K562 (cell line): ENCODE data around the gene TBC1D16. TPM values are rescaled to one million over a fixed set of nuclear protein-coding genes. Genes with fewer than 3 reads are reported as not detected.

Experiments
- ATF1 ChIP-seq, 2 experiments: fragments of 450-650 bp in 1 of 2; IDR thresholded peaks; 2 replicates each; pipeline ENCODE4 v1.6.1; 2016; ENCODE audit warnings: missing compliant biosample characterization in 1 of 2, missing genetic modification characterization in 1 of 2
- FOXM1 ChIP-seq, 2 experiments: fragments of 450-650 bp in 1 of 2; sonication (generic) in 1 of 2; formaldehyde crosslinking in 1 of 2; IDR thresholded peaks; 2 replicates each; pipeline versions ENCODE4 v1.6.1 to v1.9.0; 2017 to 2022; ENCODE audit warnings: low read depth in 2 of 2, mild to moderate bottlenecking in 2 of 2, missing genetic modification reagents in 1 of 2, moderate library complexity in 1 of 2
- MCM7 ChIP-seq, 2 experiments: fragments of 450-650 bp; IDR thresholded peaks; 2 replicates each; pipeline ENCODE4 v1.6.1; 2016 to 2018
- OTX1 ChIP-seq: fragments of 450-650 bp; formaldehyde crosslinking; IDR thresholded peaks from 2 replicates; pipeline ENCODE4 v1.4.0; 2022; ENCODE audit warnings: mild to moderate bottlenecking
- RBM17 ChIP-seq: fragments of 200-400 bp; formaldehyde crosslinking; IDR thresholded peaks from 2 replicates; pipeline ENCODE4 v1.6.1; 2017; ENCODE audit warnings: low read depth, mild to moderate bottlenecking, low read length, borderline replicate concordance
- SMARCA4 ChIP-seq: fragments of 450-650 bp; IDR thresholded peaks from 2 replicates; pipeline ENCODE4 v1.6.1; 2016
- SNRNP70 ChIP-seq: fragments of 200-400 bp; formaldehyde crosslinking; optimal IDR thresholded peaks from 2 replicates; pipeline ENCODE3; 2017; ENCODE audit warnings: low read depth, low read length
- STAG1 ChIP-seq: sonication (generic); formaldehyde crosslinking; IDR thresholded peaks from 2 replicates; pipeline ENCODE4 v1.5.0; 2020; ENCODE audit warnings: missing genetic modification reagents, borderline replicate concordance
- ZFX ChIP-seq: sonication (generic); formaldehyde crosslinking; IDR thresholded peaks from 2 replicates; pipeline ENCODE4 v1.8.0; 2022; ENCODE audit warnings: mild to moderate bottlenecking, missing genetic modification reagents, moderate library complexity
- polyA plus RNA-seq, 8 experiments: library from polyadenylated mRNA; depleted of rRNA in 4 of 8; stranded (reverse) in 5 of 8; unstranded in 3 of 8; fragments of >200 nt; fragmentation: Nextera tagmentation in 2 of 8; fragmentation: Illumina TruSeq in 1 of 8; extraction: Ambion mirVana in 2 of 8; extraction: Trizol in 1 of 8; gene quantifications; 2 replicates each; pipeline versions ENCODE4 v1.2.1 to v1.2.3, GENCODE V29; 2011 to 2014; ENCODE audit warnings: inconsistent platforms in 1 of 8, missing spikeins in 1 of 8
- total RNA-seq, 7 experiments: library from RNA; depleted of rRNA in 6 of 7; stranded (reverse); fragments of >200 nt in 6 of 7; fragmentation: Illumina TruSeq in 2 of 7; extraction: Trizol in 2 of 7; gene quantifications; 2 replicates each; pipeline versions ENCODE4 v1.2.1 to v1.2.3, GENCODE V29; 2011 to 2021; ENCODE audit warnings: low replicate concordance in 1 of 7
- TF ChIP-seq, protein P1 (sequence below): sonication (generic); formaldehyde crosslinking; IDR thresholded peaks from 2 replicates; pipeline ENCODE4 v1.8.1; 2023; ENCODE audit warnings: mild to moderate bottlenecking, missing genetic modification reagents
- TF ChIP-seq, protein P2 (sequence below): sonication (generic); formaldehyde crosslinking; IDR thresholded peaks from 2 replicates; pipeline ENCODE4 v1.8.0; 2022; ENCODE audit warnings: missing genetic modification reagents, mild to moderate bottlenecking, moderate library complexity, borderline replicate concordance

The TBC1D16 gene
- total and polyA plus RNA-seq, 9 of the 15 experiments (the other 6 are each of a cell fraction or from before 2014, with no cell fraction given): 0.01 to 0.20 (median 0.03) TPM; not detected in 1

DNA sequence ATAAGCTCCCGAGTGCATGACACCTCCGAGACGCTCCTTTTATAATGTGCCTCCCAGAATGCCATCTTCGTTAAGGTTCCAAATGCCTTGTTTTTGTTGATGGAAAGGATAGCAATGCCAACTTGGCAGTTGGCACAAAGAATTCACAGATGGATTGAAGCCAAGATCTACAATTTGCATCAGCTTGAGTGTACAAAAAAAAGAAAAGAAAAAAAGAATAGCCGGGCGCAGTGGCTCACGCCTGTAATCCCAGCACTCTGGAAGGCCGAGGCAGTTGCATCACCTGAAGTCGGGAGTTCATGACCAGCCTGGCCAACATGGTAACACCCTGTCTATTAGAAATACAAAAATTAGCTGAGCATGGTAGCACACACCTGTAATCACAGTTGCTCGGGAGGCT, 7.6 kb downstream of the TBC1D16 start (continued):
- TF ChIP-seq FOXM1 (IDR thresholded peaks at IDR 0.05; ENCODE audit: low read depth) (no peak), FOXM1 (CRISPR knock-in tag; IDR thresholded peaks at IDR 0.05; ENCODE audit: low read depth) (no peak), ZFX (CRISPR knock-in tag) (no peak), MCM7 (IDR thresholded peaks at IDR 0.05) (no peak), STAG1 (CRISPR knock-in tag) (no peak), SNRNP70 (no peak), ATF1 (CRISPR knock-in tag; IDR thresholded peaks at IDR 0.05) (no peak), ATF1 (tag; IDR thresholded peaks at IDR 0.05) (no peak), SMARCA4 (no peak), OTX1 (CRISPR knock-in tag) (no peak), RBM17 (no peak)
- TF ChIP-seq, protein P1, sequence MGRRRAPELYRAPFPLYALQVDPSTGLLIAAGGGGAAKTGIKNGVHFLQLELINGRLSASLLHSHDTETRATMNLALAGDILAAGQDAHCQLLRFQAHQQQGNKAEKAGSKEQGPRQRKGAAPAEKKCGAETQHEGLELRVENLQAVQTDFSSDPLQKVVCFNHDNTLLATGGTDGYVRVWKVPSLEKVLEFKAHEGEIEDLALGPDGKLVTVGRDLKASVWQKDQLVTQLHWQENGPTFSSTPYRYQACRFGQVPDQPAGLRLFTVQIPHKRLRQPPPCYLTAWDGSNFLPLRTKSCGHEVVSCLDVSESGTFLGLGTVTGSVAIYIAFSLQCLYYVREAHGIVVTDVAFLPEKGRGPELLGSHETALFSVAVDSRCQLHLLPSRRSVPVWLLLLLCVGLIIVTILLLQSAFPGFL (CRISPR knock-in tag): no peak
- TF ChIP-seq, protein P2, sequence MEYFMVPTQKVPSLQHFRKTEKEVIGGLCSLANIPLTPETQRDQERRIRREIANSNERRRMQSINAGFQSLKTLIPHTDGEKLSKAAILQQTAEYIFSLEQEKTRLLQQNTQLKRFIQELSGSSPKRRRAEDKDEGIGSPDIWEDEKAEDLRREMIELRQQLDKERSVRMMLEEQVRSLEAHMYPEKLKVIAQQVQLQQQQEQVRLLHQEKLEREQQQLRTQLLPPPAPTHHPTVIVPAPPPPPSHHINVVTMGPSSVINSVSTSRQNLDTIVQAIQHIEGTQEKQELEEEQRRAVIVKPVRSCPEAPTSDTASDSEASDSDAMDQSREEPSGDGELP (CRISPR knock-in tag): no peak
